AG10803 (cell line): ENCODE data around the gene GIMAP8.
"Not testable (repeated sequence)": the region's sequence is repeated elsewhere in the genome, so short reads cannot be mapped to it uniquely, and the experiment has no call there.

ENCODE experiments used
- DNase-seq: peaks from one replicate; pipeline ENCODE4 v3.0.0; 2010; ENCODE audit warnings: low read depth
- H3K4me3 ChIP-seq: 2 replicates; pipeline ENCODE4 v1.5.1; 2011; ENCODE audit warnings: mild to moderate bottlenecking, low read length, control low read depth
- TF ChIP-seq, protein P1 (sequence below): conservative IDR thresholded peaks from 2 replicates; pipeline ENCODE4 v1.5.1; 2011; ENCODE audit warnings: mild to moderate bottlenecking, low read length, control low read depth, inconsistent platforms

GIMAP8 gene

GRCh38 chr7:150448789-150449147, 1.7 kb upstream of the GIMAP8 start:
- TF ChIP-seq, protein P1, sequence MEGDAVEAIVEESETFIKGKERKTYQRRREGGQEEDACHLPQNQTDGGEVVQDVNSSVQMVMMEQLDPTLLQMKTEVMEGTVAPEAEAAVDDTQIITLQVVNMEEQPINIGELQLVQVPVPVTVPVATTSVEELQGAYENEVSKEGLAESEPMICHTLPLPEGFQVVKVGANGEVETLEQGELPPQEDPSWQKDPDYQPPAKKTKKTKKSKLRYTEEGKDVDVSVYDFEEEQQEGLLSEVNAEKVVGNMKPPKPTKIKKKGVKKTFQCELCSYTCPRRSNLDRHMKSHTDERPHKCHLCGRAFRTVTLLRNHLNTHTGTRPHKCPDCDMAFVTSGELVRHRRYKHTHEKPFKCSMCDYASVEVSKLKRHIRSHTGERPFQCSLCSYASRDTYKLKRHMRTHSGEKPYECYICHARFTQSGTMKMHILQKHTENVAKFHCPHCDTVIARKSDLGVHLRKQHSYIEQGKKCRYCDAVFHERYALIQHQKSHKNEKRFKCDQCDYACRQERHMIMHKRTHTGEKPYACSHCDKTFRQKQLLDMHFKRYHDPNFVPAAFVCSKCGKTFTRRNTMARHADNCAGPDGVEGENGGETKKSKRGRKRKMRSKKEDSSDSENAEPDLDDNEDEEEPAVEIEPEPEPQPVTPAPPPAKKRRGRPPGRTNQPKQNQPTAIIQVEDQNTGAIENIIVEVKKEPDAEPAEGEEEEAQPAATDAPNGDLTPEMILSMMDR = peak; percentile 81
- H3K4me3 ChIP-seq = no peak overlapping the region
- DNase-seq = peak; percentile 51

DNA sequence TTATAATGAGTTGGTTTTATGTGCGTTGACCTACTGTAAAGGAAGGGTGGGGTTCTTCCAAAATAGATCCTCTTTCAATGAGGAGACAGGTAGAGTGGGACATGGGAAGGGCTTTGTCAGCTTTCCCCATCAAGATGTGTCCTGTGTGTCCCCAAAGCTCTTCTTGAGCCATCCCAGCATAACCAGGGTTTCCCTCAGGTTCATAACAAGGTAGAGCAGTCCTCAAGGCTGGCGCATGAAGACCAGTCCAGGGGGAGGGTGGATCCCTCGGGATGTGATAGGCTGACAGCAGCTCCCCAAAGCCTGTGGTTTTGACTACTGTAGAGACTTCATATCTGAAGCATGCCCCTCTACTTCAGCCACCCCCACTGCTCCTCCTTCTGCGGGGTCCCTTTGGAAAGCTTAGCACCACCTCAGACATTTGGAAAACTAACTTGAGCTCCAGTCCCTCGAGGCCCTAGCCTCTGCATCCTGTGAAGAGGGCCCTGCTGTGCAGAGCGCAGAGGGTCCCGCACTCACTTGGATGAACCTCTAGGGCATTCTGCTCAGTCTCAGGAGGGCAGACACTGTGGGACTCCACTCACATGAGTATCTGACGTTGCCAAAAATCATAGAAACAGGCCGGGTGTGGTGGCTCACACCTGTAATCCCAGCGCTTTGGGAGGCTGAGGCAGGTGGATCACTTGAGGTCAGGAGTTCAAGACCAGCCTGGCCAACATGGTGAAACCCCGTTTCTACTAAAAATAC, 1.1 kb upstream of the GIMAP8 start:
- no peak overlapping the region for H3K4me3 ChIP-seq
- TF ChIP-seq, protein P1 = no peak
- no peak for DNase-seq

DNA sequence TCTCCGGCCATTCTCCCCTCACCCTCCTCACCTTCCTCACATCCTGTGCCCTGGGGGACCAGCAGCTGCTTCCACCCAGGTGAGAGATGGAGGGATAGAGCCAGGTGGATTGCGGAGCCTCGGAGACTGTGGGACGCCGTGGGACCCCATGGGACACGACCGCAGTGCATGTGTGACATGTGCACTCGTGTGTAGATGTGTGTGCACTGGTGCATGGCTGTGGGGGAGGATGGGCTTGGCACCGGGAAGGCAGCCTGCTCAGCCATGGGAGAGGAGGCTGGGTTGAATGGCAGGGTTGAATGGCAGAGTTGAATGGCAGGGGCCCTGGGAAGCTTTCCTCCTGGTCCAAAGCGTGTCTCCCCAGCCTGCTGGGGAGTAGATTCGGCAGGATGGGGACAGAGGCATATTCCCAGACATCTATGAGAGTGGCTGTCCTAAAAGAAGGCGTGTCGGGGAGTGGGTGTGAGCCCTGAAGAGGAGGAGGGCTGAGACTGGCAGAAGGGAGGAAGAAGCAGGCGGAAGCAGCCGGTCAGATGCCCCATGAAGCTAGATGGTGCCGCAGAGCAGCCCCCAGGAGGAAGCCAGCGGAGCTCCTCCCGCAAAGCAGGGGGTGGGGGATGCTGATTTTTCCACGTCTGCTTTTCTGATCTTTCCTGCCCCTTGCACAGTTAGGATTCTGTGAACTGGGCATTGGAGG, 815 bp downstream of the GIMAP8 start:
- TF ChIP-seq, protein P1 = no peak
- H3K4me3 ChIP-seq = no peak overlapping the region
- DNase-seq = no peak

DNA sequence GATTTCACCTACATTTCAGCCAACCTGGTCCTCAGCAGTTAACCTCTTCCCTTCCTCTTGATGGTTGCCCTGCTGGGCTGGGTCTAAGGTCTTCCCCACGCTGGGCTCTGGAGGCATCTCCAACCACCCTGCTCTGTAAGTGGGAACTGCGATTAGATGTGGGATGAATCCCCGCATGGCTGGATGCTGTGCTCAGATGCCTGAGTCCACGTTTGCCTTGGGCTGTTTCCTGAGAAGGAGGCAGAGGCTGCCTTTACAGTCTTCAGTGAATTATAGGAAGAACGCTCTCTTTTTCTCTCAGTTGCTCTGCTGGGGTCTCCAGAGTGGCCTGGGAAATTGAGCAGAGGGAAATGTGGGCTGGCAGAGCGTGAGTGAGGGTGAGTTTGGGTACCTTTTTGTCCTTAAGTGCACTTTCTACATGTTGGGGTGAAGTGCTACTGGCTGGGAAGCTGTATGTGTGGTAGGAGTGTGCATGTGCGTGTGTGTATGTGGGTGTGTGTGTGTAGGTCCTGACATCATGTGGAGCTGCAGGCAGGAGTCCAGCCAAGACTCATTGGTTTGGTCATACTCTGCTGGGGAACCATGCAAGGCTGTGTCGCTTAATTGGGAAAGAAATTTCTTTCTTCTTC, 1.5 kb downstream of the GIMAP8 start:
- no peak overlapping the region for H3K4me3 ChIP-seq
- TF ChIP-seq, protein P1 = no peak
- peak; percentile 3 for DNase-seq

DNA sequence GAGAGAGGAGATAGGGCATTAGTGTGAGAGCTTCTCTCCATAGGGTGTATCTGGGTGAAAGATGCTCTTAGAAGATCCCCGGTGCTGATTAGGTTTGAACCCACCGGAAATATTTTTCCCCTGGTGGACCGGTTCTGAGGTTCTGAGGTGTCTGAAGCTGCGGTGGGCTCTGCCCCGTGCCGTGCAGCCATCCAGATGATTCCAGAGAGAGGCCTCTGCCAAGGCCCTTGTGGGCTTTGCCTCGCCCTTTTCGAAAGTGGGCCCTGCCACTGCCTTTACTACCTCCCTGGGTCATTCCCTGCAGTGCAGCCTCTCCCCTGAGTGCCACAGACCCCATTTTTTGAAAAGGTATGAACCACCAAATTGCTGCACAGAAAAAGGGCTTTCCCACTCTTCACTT, 2.8 kb downstream of the GIMAP8 start:
- no peak overlapping the region for H3K4me3 ChIP-seq
- TF ChIP-seq, protein P1 = no peak
- no peak for DNase-seq

DNA sequence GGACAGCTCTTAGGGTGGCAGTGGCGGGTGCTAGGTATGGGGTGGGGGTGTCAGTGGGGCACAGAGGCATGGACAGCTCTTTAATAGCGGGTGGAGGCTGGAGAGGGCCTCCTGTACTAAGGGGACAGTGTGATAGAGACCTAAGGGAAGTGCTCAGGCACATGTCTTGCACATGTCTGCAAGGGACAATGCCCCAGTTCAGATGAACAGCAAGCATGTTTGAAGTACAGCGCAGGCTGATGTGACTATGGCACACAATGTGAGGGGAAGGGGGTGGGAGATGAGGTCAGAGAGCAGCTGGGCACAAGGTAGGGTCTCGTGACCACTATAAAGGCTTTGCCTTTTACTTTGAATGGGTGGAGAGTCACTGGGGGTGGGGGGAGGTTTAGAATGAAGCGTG, 3.5 kb downstream of the GIMAP8 start:
- DNase-seq = no peak
- TF ChIP-seq, protein P1 = no peak
- no peak overlapping the region for H3K4me3 ChIP-seq

- not testable (repeated sequence) for H3K4me3 ChIP-seq, DNase-seq
Measured at GRCh38 chr7:150457064-150457463, 6.6 kb downstream of the GIMAP8 start.
